ENCODE data around the gene PLXNA3.

DNA sequence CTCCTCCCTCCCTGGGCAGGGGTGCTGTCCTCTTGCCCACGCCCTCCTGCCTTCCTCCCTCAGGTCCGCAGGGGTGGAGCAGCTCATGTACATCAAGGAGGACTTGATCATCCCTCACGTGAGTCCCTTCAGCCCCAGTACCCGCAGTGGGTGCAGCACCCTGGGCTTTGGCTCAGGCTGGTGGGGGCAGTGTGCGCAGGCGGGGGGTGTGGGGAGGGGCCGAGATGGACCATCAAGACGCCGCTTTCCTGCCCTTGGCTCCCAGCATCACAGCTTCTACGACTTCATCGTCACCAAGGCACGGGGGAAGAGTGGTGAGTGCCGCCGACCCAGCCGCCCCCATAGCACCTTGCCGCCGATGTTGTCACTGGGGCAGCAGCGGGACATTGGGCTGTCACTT, 8.5 kb upstream of the PLXNA3 start:
- TF ChIP-seq POLR2AphosphoS5 (IDR thresholded peaks at IDR 0.05) (no peak), POLR2A (IDR thresholded peaks at IDR 0.05) (no peak), EP300 (IDR thresholded peaks at IDR 0.05) (no peak)
- TF ChIP-seq, protein P1, sequence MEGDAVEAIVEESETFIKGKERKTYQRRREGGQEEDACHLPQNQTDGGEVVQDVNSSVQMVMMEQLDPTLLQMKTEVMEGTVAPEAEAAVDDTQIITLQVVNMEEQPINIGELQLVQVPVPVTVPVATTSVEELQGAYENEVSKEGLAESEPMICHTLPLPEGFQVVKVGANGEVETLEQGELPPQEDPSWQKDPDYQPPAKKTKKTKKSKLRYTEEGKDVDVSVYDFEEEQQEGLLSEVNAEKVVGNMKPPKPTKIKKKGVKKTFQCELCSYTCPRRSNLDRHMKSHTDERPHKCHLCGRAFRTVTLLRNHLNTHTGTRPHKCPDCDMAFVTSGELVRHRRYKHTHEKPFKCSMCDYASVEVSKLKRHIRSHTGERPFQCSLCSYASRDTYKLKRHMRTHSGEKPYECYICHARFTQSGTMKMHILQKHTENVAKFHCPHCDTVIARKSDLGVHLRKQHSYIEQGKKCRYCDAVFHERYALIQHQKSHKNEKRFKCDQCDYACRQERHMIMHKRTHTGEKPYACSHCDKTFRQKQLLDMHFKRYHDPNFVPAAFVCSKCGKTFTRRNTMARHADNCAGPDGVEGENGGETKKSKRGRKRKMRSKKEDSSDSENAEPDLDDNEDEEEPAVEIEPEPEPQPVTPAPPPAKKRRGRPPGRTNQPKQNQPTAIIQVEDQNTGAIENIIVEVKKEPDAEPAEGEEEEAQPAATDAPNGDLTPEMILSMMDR (IDR thresholded peaks at IDR 0.05) = no peak

Data from suprapubic skin (tissue), 4 donors.